Body of pancreas (tissue), 4 donors: Measurements from ENCODE around the gene DCAF7. TPM values are rescaled to one million over a fixed set of nuclear protein-coding genes. Genes with fewer than 3 reads are reported as not detected.
A peak's percentile ranks its signal among the peaks of the same experiment; 100 is the strongest.

Source experiments
- ATAC-seq: fragments of 150-250 bp; one replicate; pipeline ENCODE4 v1.9.1; 2016
- DNase-seq, 4 donors: peaks; one replicate each; pipeline ENCODE4 v3.0.0-alpha.2; 2019
- H3K27ac ChIP-seq, 4 donors: fragments of 200-600 bp; sonication (generic); 1 replicate in 3 of 4; 2 replicates in 1 of 4; pipeline versions ENCODE4 v1.5.1 to v1.6.1; 2016 to 2019; ENCODE audit warnings: mild to moderate bottlenecking in 1 of 4, mixed read lengths in 1 of 4, moderate library complexity in 1 of 4
- H3K27me3 ChIP-seq, 2 donors: fragments of 200-600 bp; sonication (generic); one replicate each; pipeline ENCODE4 v1.6.0; 2016; ENCODE audit warnings: mild to moderate bottlenecking in 1 of 2
- H3K36me3 ChIP-seq, 2 donors: fragments of 200-600 bp; sonication (generic); replicated peaks in 1 of 2; 2 replicates each; pipeline ENCODE4 v1.5.1; 2016; ENCODE audit warnings: low read depth in 2 of 2; ENCODE audit not compliant: insufficient read depth in 1 of 2
- H3K4me1 ChIP-seq: fragments of 200-600 bp; sonication (generic); one replicate; pipeline ENCODE4 v1.6.0; 2016
- H3K4me3 ChIP-seq, 2 donors: fragments of 200-600 bp; sonication (generic); 1 replicate in 1 of 2; 2 replicates in 1 of 2; pipeline ENCODE4 v1.5.1; 2016 to 2019
- H3K9me3 ChIP-seq, 3 donors: fragments of 200-600 bp; sonication (generic); 1 replicate in 2 of 3; 2 replicates in 1 of 3; pipeline ENCODE4 v1.5.1; 2016
- CTCF ChIP-seq, 7 experiments: fragments of 450-650 bp in 4 of 7; fragments of 200-600 bp in 3 of 7; sonication (generic) in 3 of 7; IDR thresholded peaks; one replicate each; pipeline ENCODE4 v1.5.1; 2016 to 2019; ENCODE audit warnings: antibody characterized with exemption in 7 of 7
- POLR2A ChIP-seq, 3 donors: fragments of 450-650 bp; IDR thresholded peaks; one replicate each; pipeline ENCODE4 v1.6.1; 2016; ENCODE audit warnings: antibody characterized with exemption in 3 of 3, mild to moderate bottlenecking in 2 of 3
- WGBS, 2 donors: methylation state at CpG; one replicate each; pipeline ENCODE4 v1.1.5; 2017; 5-methylcytosine and 5-hydroxymethylcytosine counted together
- intact Hi-C: fragments of 100-400 bp; cut with DNase I; formaldehyde crosslinking; loops from one replicate; pipeline ENCODE4 v1.15.1; 2023
- total RNA-seq, 2 donors: library from RNA; depleted of rRNA; stranded (reverse); fragments of >200 nt; gene quantifications; one replicate each; pipeline ENCODE4 v1.1.0, GENCODE V29; 2016

DCAF7 gene
- total RNA-seq, 2 donors from 2014 or later: 16.8 to 16.9 TPM

DNA sequence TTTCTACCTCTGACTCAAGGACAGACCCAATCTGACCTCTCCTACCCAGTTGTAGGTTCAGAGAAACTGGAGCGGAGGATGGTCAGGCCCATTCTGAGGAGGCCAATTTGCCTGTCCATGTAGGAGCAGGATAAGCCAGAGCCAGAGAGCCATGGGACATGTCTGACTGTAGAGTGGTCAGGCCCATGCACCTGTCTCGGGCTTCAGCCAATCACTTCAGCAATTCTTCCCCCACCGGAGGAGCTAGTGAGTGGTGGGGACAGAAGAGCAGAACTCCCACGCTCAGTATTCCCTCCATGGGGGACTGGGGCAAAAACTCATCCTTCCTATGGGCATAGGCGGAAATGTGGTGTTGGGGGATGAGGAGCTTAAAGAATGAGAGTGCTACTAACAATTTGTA lies 14.3 kb downstream of the DCAF7 start:
- Histone ChIP-seq H3K36me3 (no peaks in the 10 kb centered on the region), H3K27me3 (no peaks in the 10 kb centered on the region), H3K27ac (no peak overlapping the region), H3K9me3 (no peaks in the 10 kb centered on the region), H3K4me1 (no peaks in the 10 kb centered on the region), H3K4me3 (no peak overlapping the region)
- WGBS, 2 donors: 90% methylated on average over 5 of the region's 5 CpGs
- ATAC-seq (no peak), DNase-seq (no peak)
- TF ChIP-seq CTCF (IDR thresholded peaks at IDR 0.05): no peak
- TF ChIP-seq POLR2A (IDR thresholded peaks at IDR 0.05): no peak
- intact Hi-C loops: no loop called here

- no peak for DNase-seq
- H3K9me3 ChIP-seq: no peaks in the 10 kb centered on the region
- no peaks in the 10 kb centered on the region for H3K27me3 ChIP-seq
- no peak for TF ChIP-seq CTCF (IDR thresholded peaks at IDR 0.05)
- TF ChIP-seq POLR2A (IDR thresholded peaks at IDR 0.05): no peak
- WGBS, 2 donors: 92 to 100% methylated on average over 1 of the region's 1 CpG
- H3K36me3 ChIP-seq: no peaks in the 10 kb centered on the region
- intact Hi-C loops: no loop called here
- no peak overlapping the region for H3K4me3 ChIP-seq
- H3K4me1 ChIP-seq: no peaks in the 10 kb centered on the region
- no peak overlapping the region for H3K27ac ChIP-seq
- no peak for ATAC-seq
Observed at GRCh38 chr17:63567229-63567628, 17.0 kb downstream of the DCAF7 start.

DNA sequence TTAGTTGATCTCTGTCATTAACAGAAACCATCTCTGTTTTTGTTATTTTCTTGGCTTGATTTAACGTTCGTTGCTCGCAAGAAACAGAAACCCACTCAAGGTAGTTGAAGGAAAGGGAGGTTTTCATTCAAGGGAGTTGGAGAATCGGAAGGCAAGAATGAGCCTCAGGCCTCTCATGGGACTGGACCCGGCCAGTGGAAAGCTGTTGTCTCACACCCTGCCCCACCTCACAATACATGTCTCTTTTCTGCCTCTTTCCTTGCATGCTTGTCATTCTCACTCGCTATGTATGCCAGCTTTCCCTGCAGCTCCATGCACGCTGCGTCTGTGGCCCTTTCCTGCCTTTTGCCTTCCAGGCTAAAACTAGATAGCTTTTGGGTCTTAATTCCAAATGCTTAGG lies 18.3 kb downstream of the DCAF7 start:
- Histone ChIP-seq H3K4me1 (no peaks in the 10 kb centered on the region), H3K27me3 (no peaks in the 10 kb centered on the region), H3K4me3 (no peak overlapping the region), H3K9me3 (no peaks in the 10 kb centered on the region), H3K27ac (no peak overlapping the region), H3K36me3 (no peaks in the 10 kb centered on the region)
- intact Hi-C loops: no loop called here
- DNase-seq (no peak), ATAC-seq (no peak)
- 77 to 86% methylated on average over 8 of the region's 8 CpGs for WGBS, 2 donors
- no peak for TF ChIP-seq CTCF (IDR thresholded peaks at IDR 0.05)

GRCh38 chr17:63571632-63572310 lies 21.5 kb downstream of the DCAF7 start:
- Histone ChIP-seq H3K27ac (no peak overlapping the region), H3K9me3 (no peaks in the 10 kb centered on the region), H3K27me3 (no peaks in the 10 kb centered on the region), H3K4me1 (no peaks in the 10 kb centered on the region), H3K4me3 (no peak overlapping the region), H3K36me3 (no peaks in the 10 kb centered on the region)
- intact Hi-C loops: no loop called here
- ATAC-seq (no peak), DNase-seq (no peak)
- WGBS, 2 donors: 86 to 89% methylated on average over 1 of the region's 1 CpG
- TF ChIP-seq CTCF (IDR thresholded peaks at IDR 0.05): no peak
- TF ChIP-seq POLR2A (IDR thresholded peaks at IDR 0.05): no peak

DNA sequence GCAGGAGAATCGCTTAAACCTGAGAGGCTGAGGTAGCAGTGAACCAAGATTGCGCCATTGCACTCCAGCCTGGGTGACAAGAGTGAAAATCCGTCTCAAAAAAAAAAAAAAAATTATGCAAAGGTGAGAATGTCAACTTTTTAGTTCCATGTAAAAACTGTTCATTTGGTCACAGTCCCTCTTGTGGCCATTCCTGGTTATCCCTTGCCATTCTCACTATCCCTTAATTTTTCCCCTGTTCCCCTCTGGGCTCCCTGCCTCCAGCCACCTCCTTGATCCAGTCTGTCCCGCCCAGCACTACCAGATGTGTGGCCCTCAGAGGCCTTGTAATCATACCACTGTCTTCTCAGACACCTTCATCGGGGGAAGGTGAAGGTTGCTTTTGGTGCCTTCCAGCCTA lies 23.4 kb downstream of the DCAF7 start:
- DNase-seq: no peak

More for the DNA sequence above, 23.4 kb downstream of the DCAF7 start:
- Histone ChIP-seq H3K4me1 (peaks cover 4% of the 10 kb centered on the region), H3K36me3 (no peaks in the 10 kb centered on the region), H3K27me3 (no peaks in the 10 kb centered on the region), H3K27ac (no peak overlapping the region), H3K9me3 (no peaks in the 10 kb centered on the region), H3K4me3 (no peak overlapping the region)
- intact Hi-C loops: no loop called here
- TF ChIP-seq CTCF (IDR thresholded peaks at IDR 0.05) (peak in 4 of 7 experiments; percentile 12 to 37 (median 30)), POLR2A (IDR thresholded peaks at IDR 0.05) (no peak)
- WGBS, 2 donors: 78 to 81% methylated on average over 5 of the region's 5 CpGs
- no peak for ATAC-seq
